NCI-H748 (cell line): ENCODE results near the gene RSPH6A.

Experiments
- DNase-seq: peaks from one replicate; lab custom pipeline; 2025; ENCODE audit not compliant: unreplicated experiment; lab: John Stamatoyannopoulos, UW

RSPH6A gene

DNA sequence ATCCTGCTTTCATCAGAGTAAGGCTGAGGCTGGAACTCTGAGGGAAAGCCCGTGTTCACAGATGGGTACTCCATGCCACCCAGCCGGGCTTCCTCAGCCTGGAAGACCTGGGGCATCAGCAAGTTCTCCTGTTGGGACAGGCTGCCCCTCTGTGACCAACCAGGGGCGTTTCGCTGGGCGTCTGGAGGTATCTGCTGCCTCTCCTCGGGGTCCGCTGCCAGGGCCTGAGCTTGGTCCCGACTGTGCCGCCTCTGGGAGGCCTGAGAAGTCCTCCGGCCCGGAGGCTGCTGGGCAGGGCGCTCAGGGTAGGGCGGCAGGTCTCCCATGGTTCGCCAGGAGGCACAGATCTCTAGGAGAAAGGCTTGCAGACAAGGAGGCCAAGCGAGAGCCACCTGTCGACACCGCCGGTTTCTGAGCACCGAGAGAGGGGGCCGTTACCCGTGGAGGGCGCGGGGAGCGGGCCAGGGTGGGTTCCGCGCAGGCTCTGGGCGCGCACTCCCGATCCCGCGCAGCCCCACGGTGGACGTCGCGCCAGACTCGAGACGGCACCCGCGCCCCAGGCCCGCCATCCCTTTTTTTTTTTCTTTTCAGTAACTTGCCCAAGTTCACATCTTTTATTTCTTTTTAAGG lies at the start of gene RSPH6A:
Gene RSPH6A (minus strand): TSS at position 458 of the 630 bp plus-strand sequence. CDS start 132 bp downstream, at position 326.
- DNase-seq = no peak

DNA sequence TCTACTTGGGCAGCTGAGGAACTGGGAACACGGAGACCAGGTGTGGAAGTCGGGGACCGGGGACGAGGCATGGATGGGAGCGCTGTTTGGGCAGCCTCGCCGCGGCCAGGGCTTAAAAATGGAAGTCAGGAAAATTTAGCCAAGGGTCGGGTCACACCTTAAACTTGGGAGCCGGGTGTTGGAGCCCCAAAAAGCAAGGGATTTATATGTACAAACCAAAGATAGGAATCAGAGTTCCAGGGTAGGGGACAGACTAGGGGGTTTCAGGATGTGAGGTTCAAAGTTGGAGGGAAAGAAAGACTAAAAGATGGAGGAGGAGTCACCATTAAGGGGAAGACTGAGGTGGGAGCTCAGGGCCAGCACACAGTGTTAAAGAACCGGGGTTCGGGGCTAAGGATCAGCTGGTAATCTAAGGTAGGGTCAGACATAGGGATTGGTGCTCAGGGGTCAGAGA lies 49.5 kb upstream of the RSPH6A start:
- DNase-seq = no peak

GRCh38 chr19:45863840-45864628 lies 48.9 kb upstream of the RSPH6A start, which contains the start of gene FOXA3:
FOXA3 (plus strand) TSS chr19:45864326; CDS start chr19:45864457, 131 bp downstream.
- DNase-seq = peak; percentile 77

- DNase-seq = no peak
These were observed 48.3 kb upstream of the RSPH6A start for GRCh38 chr19:45863335-45863839.

DNA sequence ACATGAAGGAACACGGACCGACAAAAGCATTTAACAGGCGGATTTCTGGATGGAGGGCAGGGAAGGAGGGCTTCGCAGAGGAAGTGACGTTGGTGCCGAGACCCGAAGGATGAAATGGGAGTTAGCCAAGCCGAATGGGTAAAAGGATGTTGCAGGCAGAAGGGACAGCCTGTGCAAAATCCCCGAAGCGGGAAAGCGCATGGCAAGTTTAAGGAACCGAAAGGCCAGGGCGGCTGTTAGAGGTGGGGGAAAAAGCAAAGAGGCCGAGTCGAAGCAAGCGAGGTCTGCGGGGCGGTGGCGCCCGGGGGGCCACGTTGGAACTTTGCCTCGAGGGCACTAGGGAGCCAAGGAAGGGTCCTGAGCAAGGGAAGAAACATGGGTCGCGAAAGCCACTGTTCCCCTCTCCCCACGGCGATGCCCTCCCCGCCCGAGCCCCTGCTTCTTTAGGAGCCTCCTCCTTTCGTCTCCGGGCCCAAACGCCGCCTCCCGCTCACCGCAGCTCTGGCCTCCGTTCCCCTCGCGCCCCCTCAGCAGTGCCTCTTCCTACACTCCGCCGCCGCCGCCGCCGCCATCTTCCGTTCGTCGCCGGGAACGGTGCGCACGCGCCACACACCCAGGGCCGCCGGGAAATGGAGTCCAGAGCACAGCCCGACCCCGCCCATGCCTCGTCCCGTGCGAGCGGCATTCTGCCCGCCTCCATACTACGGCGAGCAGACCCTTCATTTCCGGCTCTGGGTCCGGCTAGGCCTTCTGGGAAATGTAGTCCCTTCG lies 47.6 kb upstream of the RSPH6A start, which contains the start of gene SYMPK:
Gene SYMPK (minus strand): TSS at position 584 of the 771 bp plus-strand sequence. CDS start 8,652 bp downstream, outside the sequence.
- DNase-seq = peak; percentile 100

DNA sequence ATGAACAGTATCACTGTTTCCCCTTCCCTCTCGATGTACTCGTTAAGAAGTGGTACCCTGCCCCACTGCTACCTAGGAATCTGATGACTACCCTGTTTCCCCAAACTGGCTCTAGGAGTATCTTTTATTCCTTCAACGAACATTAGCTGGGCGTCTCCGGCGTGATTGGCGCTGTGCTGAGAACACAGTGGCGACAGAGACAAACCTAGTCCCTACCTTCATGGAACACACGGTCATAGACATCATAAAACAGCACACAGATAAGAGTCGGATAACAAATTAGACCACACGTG lies 47.1 kb upstream of the RSPH6A start:
- no peak for DNase-seq

DNA sequence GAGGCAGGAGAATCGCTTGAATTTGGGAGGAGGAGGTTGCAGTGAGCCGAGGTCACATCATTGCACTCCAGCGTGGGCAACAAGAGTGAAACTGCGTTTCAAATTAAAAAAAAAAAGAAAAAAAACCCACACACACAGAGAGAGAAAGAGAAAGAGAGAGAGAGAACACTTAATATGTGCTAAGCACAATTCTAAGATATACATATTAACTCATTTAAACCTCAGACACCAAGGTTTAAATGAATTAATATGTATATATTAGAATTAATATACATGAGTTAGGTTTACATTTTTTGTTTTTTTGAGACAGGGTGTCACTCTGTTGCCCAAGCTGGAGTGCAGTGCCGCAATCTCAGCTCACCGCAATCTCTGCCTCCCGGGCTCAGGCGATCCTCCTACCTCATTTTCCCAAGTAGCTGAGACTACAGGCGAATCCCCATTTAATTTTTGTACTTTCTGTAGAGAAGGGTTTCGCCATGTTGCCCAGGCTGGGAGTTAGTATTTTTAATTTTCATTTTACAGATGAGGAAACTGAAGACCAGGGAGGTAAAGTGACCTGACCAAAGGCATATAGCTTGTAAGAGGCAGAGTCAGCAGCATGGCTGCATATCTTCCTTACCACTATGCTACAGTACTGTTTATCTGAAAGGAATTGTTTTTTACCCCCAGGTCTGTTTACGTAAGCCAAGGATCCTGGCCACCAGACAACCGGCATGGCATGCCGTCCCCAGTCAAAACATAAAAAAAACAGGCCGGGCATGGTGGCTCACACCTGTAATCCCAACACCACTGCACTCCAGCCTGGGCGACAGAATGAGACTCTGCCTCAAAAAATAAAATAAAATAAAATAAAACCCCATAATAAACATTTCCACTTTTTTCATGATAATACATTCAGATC lies 45.5 kb upstream of the RSPH6A start:
- DNase-seq = no peak

DNA sequence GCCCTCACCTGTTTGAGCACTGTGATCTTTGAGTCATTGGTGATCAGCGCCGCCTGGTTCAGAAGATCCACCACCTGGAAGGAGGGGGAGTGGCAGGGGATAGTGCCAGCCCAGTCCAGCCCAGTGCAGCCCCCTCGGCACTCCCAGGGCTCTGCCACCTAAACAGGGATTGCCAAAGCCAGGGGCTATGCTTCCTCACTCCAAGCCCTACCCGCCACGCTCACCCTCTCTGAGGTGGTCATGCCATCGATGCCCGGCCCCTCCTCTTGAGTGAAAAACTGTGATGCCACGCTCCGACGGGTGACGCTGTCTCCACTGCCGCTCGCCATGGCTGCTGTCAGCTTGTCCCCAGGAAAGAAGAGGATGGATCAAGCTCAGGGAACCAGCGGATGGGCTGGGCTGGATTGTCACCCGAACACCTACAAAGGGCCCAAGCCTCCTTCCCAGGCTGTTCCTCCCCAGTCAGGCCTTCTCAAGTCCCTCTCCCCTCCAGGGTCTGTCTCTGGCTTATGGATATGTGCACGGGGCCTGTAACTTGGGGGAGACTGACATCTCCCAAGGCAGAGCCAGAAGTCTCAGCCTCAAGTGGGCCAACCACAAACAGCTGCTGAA lies 39.2 kb upstream of the RSPH6A start:
- no peak for DNase-seq

DNA sequence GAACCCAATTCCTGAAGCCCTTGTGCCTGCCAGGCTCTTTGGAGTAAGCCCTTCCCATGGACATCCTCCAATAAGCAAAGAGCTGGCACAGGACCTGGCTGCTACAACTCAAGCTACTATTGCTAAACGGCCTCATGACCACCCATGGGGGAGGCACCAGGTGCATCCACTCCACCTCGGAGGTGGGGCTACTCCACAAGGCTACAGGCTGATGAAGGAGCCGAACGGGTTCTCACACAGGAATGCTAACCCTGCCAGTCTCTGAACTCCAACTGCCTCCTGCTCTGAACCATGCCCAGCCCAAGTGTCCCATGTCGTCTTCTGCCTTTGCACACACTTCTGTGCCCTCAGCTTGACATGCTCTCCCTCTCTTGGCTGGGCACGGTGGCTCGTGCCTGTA lies 37.9 kb upstream of the RSPH6A start:
- no peak for DNase-seq

- no peak for DNase-seq
These were observed 37.1 kb upstream of the RSPH6A start for GRCh38 chr19:45852145-45852750.

GRCh38 chr19:45848922-45849321 lies 33.8 kb upstream of the RSPH6A start:
- no peak for DNase-seq

- DNase-seq = no peak
These were observed 32.6 kb upstream of the RSPH6A start for GRCh38 chr19:45847663-45848062.

- no peak for DNase-seq
These were observed 27.1 kb upstream of the RSPH6A start for GRCh38 chr19:45842198-45842597.

GRCh38 chr19:45834970-45835369 lies 19.9 kb upstream of the RSPH6A start:
- no peak for DNase-seq

DNA sequence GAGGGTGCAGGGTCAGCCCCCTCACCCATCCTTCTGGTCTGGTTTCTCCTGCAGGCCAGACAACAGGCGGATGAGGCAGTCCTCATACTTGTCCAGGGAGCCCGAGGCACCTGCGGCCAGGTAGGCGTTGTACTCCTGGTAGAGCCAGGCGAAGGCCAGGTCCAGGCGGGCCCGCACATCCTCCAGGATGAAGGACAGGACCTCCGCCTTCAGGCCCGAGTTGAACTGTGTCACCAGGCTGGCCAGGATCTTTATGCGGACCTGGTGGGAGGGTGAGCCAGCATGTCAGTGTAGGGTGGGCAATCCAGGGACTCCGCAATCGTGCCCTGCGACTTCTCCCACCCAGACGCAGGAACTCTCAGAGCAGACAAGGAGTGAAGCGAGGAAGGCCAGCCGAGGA lies 13.8 kb upstream of the RSPH6A start:
- DNase-seq = no peak

DNA sequence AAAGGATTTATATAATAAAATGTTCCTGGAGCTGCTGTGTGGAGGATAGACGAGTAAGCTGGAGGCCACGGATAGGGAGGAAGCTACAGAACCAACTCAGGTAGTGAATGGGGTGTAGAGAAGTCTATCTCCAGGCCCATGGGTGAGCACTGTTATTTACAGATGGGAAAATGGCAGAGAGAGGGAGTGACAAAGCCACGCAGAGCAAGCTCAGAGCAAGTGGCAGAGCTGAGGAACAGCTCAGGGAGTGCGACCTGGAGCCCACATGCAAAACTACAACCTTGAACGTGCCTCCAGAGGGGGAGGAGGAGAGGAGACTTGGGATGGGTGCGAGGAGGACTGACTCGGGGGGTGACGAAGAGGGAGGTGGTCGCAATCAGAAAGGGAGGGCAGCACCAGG lies 13.4 kb upstream of the RSPH6A start:
- DNase-seq = no peak

DNA sequence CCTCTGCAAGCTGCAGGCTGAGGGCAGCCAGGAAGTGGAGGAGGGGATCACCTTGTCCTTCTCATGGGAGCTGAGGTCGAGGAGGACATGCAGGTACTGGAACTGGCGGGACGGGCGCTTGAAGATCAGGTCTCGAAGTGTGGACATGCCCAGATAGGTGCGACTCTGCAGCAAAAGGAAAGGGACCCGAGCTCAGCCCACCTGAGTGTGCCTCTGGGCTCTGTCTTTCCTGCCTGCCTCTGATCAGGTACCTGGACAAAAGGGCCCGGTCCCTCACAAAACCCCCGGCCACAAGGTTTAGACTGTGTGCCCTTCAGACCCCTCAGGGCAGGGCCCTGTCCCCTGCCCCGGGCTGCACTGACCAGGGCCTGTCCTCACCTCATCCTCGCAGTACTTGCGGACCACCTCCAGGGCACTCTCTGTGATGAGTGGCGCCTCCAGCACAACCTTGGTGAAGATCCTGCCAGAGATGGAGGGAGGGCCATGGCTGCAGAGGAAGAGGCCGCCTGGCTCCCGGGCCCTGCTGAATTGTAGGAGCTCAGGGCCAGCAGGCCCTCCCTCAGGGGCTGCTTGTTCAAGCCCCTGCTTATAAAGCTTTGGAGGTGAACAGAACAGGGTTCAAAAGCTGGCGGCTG lies 12.5 kb upstream of the RSPH6A start:
- no peak for DNase-seq

GRCh38 chr19:45826934-45827333 lies 11.8 kb upstream of the RSPH6A start:
- no peak for DNase-seq
